K562 (cell line): ENCODE data around the gene TADA2A. TPM values are rescaled to one million over a fixed set of nuclear protein-coding genes. Genes with fewer than 3 reads are reported as not detected.
A peak's percentile ranks its signal among the peaks of the same experiment; 100 is the strongest.

Experiments used
- BRD4 ChIP-seq: fragments of 200-600 bp; sonication (generic); IDR thresholded peaks from 2 replicates; pipeline ENCODE4 v1.6.1; 2017; ENCODE audit warnings: inconsistent platforms
- CBFA2T3 ChIP-seq: fragments of 450-650 bp; IDR thresholded peaks from 2 replicates; pipeline ENCODE4 v1.6.1; 2017
- DIDO1 ChIP-seq: fragments of 450-650 bp; IDR thresholded peaks from 2 replicates; pipeline ENCODE4 v1.6.1; 2016; ENCODE audit warnings: low read depth, missing biosample characterization, missing genetic modification characterization
- EGR1 ChIP-seq: fragments of 450-650 bp; conservative IDR thresholded peaks from 2 replicates; pipeline ENCODE4 v1.6.1; 2017; ENCODE audit warnings: mild to moderate bottlenecking
- EP300 ChIP-seq: IDR thresholded peaks from 2 replicates; pipeline ENCODE4 v1.6.1; 2012; ENCODE audit warnings: low read length, improper control_type of control experiment
- EP400 ChIP-seq: fragments of 450-650 bp; IDR thresholded peaks from 2 replicates; pipeline ENCODE4 v1.6.1; 2017; ENCODE audit warnings: antibody characterized with exemption, mild to moderate bottlenecking, moderate library complexity
- EWSR1 ChIP-seq: fragments of 450-650 bp; IDR thresholded peaks from 2 replicates; pipeline ENCODE4 v1.6.1; 2018; ENCODE audit warnings: borderline replicate concordance, mild to moderate bottlenecking, low read depth, moderate library complexity; ENCODE audit not compliant: partially characterized antibody
- EZH2 ChIP-seq: IDR thresholded peaks from 2 replicates; pipeline ENCODE4 v1.6.1; 2012; ENCODE audit warnings: low read depth, mild to moderate bottlenecking, inconsistent platforms, low read length, borderline replicate concordance
- FOXA1 ChIP-seq: fragments of 450-650 bp; IDR thresholded peaks from 2 replicates; pipeline ENCODE4 v1.6.1; 2016; ENCODE audit warnings: mild to moderate bottlenecking, borderline replicate concordance
- GATAD2B ChIP-seq: fragments of 450-650 bp; IDR thresholded peaks from 2 replicates; pipeline ENCODE4 v1.6.1; 2017; ENCODE audit warnings: mild to moderate bottlenecking, borderline replicate concordance
- KAT7 ChIP-seq: sonication (generic); formaldehyde crosslinking; IDR thresholded peaks from 2 replicates; pipeline ENCODE4 v1.8.0; 2022; ENCODE audit warnings: missing genetic modification reagents, mild to moderate bottlenecking, borderline replicate concordance
- KLF1 ChIP-seq: fragments of 450-650 bp; IDR thresholded peaks from 2 replicates; pipeline ENCODE4 v1.6.1; 2016; ENCODE audit warnings: missing genetic modification characterization, missing compliant biosample characterization
- MTA3 ChIP-seq: fragments of 450-650 bp; formaldehyde crosslinking; IDR thresholded peaks from 2 replicates; pipeline ENCODE4 v1.6.1; 2017; ENCODE audit warnings: mild to moderate bottlenecking, borderline replicate concordance
- NCOA1 ChIP-seq: fragments of 450-650 bp; IDR thresholded peaks from 2 replicates; pipeline ENCODE4 v1.6.1; 2016; ENCODE audit warnings: low read depth
- NCOA6 ChIP-seq: fragments of 450-650 bp; IDR thresholded peaks from 2 replicates; pipeline ENCODE4 v1.6.1; 2017; ENCODE audit warnings: mild to moderate bottlenecking
- OTX1 ChIP-seq: fragments of 450-650 bp; formaldehyde crosslinking; IDR thresholded peaks from 2 replicates; pipeline ENCODE4 v1.4.0; 2022; ENCODE audit warnings: mild to moderate bottlenecking
- PHF8 ChIP-seq: fragments of 200-600 bp; sonication (generic); IDR thresholded peaks from 2 replicates; pipeline ENCODE4 v1.6.1; 2012; ENCODE audit warnings: mixed run types, mild to moderate bottlenecking, inconsistent platforms, low read length, moderate library complexity, borderline replicate concordance
- RBM15 ChIP-seq: fragments of 200-400 bp; formaldehyde crosslinking; IDR thresholded peaks from 2 replicates; pipeline ENCODE4 v1.6.1; 2018; ENCODE audit warnings: mild to moderate bottlenecking, low read length, moderate library complexity; ENCODE audit not compliant: insufficient read depth
- SIN3A ChIP-seq, 2 experiments: fragments of 150-350 bp in 1 of 2; IDR thresholded peaks; 2 replicates each; pipeline ENCODE4 v1.6.1; 2011 to 2016; ENCODE audit warnings: borderline replicate concordance in 2 of 2, low read depth in 2 of 2, low read length in 2 of 2, mild to moderate bottlenecking in 2 of 2, moderate library complexity in 2 of 2; ENCODE audit not compliant: control insufficient read depth in 1 of 2
- SMARCE1 ChIP-seq: fragments of 450-650 bp; IDR thresholded peaks from 2 replicates; pipeline ENCODE4 v1.7.1; 2016; ENCODE audit warnings: mild to moderate bottlenecking
- STAT5B ChIP-seq: fragments of 250-450 bp; sonication (Bioruptor Pico); IDR thresholded peaks from 2 replicates; pipeline ENCODE4 v1.8.0; 2021; ENCODE audit warnings: mild to moderate bottlenecking, inconsistent platforms
- ZNF583 ChIP-seq: fragments of 250-450 bp; sonication (Bioruptor Pico); IDR thresholded peaks from 2 replicates; pipeline ENCODE4 v1.4.0; 2020
- ZNF644 ChIP-seq: fragments of 200-800 bp; sonication (Bioruptor generic); IDR thresholded peaks from 2 replicates; pipeline ENCODE4 v1.6.1; 2016; ENCODE audit warnings: low read depth, missing genetic modification characterization, missing compliant biosample characterization
- ZNF696 ChIP-seq: fragments of 250-450 bp; sonication (Bioruptor Pico); conservative IDR thresholded peaks from 2 replicates; pipeline ENCODE4 v1.4.0; 2020; ENCODE audit warnings: mild to moderate bottlenecking, moderate library complexity
- ZNF77 ChIP-seq: fragments of 250-450 bp; sonication (Bioruptor Pico); IDR thresholded peaks from 2 replicates; pipeline ENCODE4 v1.5.0; 2020
- polyA plus RNA-seq, 8 experiments: library from polyadenylated mRNA; depleted of rRNA in 4 of 8; stranded (reverse) in 5 of 8; unstranded in 3 of 8; fragments of >200 nt; fragmentation: Nextera tagmentation in 2 of 8; fragmentation: Illumina TruSeq in 1 of 8; extraction: Ambion mirVana in 2 of 8; extraction: Trizol in 1 of 8; gene quantifications; 2 replicates each; pipeline versions ENCODE4 v1.2.1 to v1.2.3, GENCODE V29; 2011 to 2014; ENCODE audit warnings: inconsistent platforms in 1 of 8, missing spikeins in 1 of 8
- total RNA-seq, 7 experiments: library from RNA; depleted of rRNA in 6 of 7; stranded (reverse); fragments of >200 nt in 6 of 7; fragmentation: Illumina TruSeq in 2 of 7; extraction: Trizol in 2 of 7; gene quantifications; 2 replicates each; pipeline versions ENCODE4 v1.2.1 to v1.2.3, GENCODE V29; 2011 to 2021; ENCODE audit warnings: low replicate concordance in 1 of 7
- TF ChIP-seq, protein P1 (sequence below), 2 experiments: IDR thresholded peaks; 2 replicates each; pipeline ENCODE4 v1.6.1; 2012; ENCODE audit warnings: improper control_type of control experiment in 2 of 2, low read depth in 2 of 2, low read length in 2 of 2, borderline replicate concordance in 1 of 2
- TF ChIP-seq, protein P2 (sequence below): sonication (generic); formaldehyde crosslinking; IDR thresholded peaks from 2 replicates; pipeline ENCODE4 v1.8.0; 2022; ENCODE audit warnings: mild to moderate bottlenecking, missing genetic modification reagents, borderline replicate concordance

TADA2A gene
- total and polyA plus RNA-seq, 9 of the 15 experiments (the other 6 are each of a cell fraction or from before 2014, with no cell fraction given), result 13.8 to 37.7 (median 25.0) TPM

DNA sequence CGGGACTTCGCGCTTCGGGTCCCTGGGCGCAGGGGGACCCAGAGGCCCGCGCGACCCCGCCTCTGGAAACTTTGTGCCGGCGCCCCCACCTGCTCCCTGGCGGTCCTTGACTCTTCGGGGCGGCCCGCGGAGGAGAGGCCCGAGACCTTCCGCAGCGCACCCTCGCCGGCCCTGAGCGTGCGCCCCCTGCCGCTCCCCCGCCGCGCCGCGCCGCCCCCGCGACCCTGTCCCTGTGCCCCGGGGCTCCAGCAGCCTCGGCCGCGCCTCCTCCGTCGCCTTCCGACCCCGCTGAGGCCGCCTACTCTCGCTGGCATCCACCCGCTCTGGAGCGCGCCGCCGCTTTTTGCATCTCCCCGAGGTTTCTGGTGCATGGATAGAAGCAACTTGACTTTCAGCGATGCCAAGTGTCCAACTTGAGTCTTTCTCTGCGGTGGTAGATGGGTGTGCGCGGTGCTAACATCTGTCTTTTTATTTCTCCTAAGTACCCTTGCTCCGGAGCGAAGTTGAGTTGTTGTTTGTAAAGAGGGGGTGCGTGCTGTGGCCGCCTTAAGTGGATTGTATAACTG lies 83.4 kb downstream of the TADA2A start (continued):
- TF ChIP-seq SIN3A (IDR thresholded peaks at IDR 0.05; ENCODE audit: borderline replicate concordance in 2 of 2, control insufficient read depth in 1 of 2, low read depth in 2 of 2, low read length in 2 of 2) (0 out of 4 replicates have a peak, but pooled peaks of 1 of the 2 experiments have one; percentile 46), NCOA1 (no peak), NCOA6 (no peak), EWSR1 (no peak), ZNF77 (CRISPR knock-in tag) (no peak), OTX1 (CRISPR knock-in tag) (no peak), EGR1 (peak; percentile 80), DIDO1 (no peak), GATAD2B (no peak), CBFA2T3 (no peak), ZNF696 (CRISPR knock-in tag) (no peak), PHF8 (peak; percentile 10; the same call in 1 of the 2 replicates), ZNF583 (no peak), SMARCE1 (no peak), EZH2 (no peak), ZNF644 (no peak), EP400 (no peak), FOXA1 (no peak), KAT7 (CRISPR knock-in tag) (no peak), MTA3 (peak; percentile 39; the same call in 1 of the 2 replicates), STAT5B (CRISPR knock-in tag) (no peak), KLF1 (tag) (no peak), RBM15 (no peak), EP300 (no peak), BRD4 (no peak)
- TF ChIP-seq, protein P1, sequence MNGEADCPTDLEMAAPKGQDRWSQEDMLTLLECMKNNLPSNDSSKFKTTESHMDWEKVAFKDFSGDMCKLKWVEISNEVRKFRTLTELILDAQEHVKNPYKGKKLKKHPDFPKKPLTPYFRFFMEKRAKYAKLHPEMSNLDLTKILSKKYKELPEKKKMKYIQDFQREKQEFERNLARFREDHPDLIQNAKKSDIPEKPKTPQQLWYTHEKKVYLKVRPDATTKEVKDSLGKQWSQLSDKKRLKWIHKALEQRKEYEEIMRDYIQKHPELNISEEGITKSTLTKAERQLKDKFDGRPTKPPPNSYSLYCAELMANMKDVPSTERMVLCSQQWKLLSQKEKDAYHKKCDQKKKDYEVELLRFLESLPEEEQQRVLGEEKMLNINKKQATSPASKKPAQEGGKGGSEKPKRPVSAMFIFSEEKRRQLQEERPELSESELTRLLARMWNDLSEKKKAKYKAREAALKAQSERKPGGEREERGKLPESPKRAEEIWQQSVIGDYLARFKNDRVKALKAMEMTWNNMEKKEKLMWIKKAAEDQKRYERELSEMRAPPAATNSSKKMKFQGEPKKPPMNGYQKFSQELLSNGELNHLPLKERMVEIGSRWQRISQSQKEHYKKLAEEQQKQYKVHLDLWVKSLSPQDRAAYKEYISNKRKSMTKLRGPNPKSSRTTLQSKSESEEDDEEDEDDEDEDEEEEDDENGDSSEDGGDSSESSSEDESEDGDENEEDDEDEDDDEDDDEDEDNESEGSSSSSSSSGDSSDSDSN (IDR thresholded peaks at IDR 0.05; ENCODE audit: borderline replicate concordance in 1 of 2, low read depth in 2 of 2, low read length in 2 of 2), result 0 out of 4 replicates have a peak, but pooled peaks have one; percentile 64 to 75
- TF ChIP-seq, protein P2, sequence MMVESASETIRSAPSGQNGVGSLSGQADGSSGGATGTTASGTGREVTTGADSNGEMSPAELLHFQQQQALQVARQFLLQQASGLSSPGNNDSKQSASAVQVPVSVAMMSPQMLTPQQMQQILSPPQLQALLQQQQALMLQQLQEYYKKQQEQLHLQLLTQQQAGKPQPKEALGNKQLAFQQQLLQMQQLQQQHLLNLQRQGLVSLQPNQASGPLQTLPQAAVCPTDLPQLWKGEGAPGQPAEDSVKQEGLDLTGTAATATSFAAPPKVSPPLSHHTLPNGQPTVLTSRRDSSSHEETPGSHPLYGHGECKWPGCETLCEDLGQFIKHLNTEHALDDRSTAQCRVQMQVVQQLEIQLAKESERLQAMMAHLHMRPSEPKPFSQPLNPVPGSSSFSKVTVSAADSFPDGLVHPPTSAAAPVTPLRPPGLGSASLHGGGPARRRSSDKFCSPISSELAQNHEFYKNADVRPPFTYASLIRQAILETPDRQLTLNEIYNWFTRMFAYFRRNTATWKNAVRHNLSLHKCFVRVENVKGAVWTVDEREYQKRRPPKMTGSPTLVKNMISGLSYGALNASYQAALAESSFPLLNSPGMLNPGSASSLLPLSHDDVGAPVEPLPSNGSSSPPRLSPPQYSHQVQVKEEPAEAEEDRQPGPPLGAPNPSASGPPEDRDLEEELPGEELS (CRISPR knock-in tag), result no peak
